Endodermal cell (in vitro differentiated cells): ENCODE data around the gene CIZ1. TPM values are rescaled to one million over a fixed set of nuclear protein-coding genes. Genes with fewer than 3 reads are reported as not detected.

Experiments used
- DNase-seq: peaks from one replicate; pipeline ENCODE4 v3.0.0-alpha.2; 2017
- H3K27ac ChIP-seq: 2 replicates; pipeline ENCODE4 v1.5.1; 2013; ENCODE audit warnings: mild to moderate bottlenecking, low read depth, low read length, moderate library complexity
- H3K27me3 ChIP-seq: 2 replicates; pipeline ENCODE4 v1.6.1; 2013; ENCODE audit warnings: mild to moderate bottlenecking, low read length, moderate library complexity; ENCODE audit not compliant: insufficient read depth, control insufficient read depth, poor library complexity, severe bottlenecking
- H3K36me3 ChIP-seq: 2 replicates; pipeline ENCODE4 v1.7.0; 2013; ENCODE audit warnings: mild to moderate bottlenecking, low read length, moderate library complexity; ENCODE audit not compliant: control insufficient read depth, insufficient read depth
- H3K4me1 ChIP-seq: one replicate; pipeline ENCODE4 v1.7.0; 2013; ENCODE audit warnings: low read length; ENCODE audit not compliant: control insufficient read depth, insufficient read depth
- H3K4me3 ChIP-seq: 2 replicates; pipeline ENCODE4 v1.5.1; 2013; ENCODE audit warnings: mild to moderate bottlenecking, low read length, moderate library complexity
- H3K9ac ChIP-seq: 2 replicates; pipeline ENCODE4 v1.6.1; 2013; ENCODE audit warnings: mild to moderate bottlenecking, low read length, moderate library complexity; ENCODE audit not compliant: poor library complexity, severe bottlenecking; ENCODE audit errors: extremely low read depth
- H3K9me3 ChIP-seq: 2 replicates; pipeline ENCODE4 v1.6.1; 2013; ENCODE audit warnings: mild to moderate bottlenecking, low read length, moderate library complexity; ENCODE audit not compliant: control insufficient read depth
- H3K27ac Mint-ChIP-seq: 2 replicates; pipeline ENCODE4 v1.8.0; 2020; ENCODE audit warnings: mixed read lengths
- H3K27me3 Mint-ChIP-seq: 2 replicates; pipeline ENCODE4 v1.8.0; 2021; ENCODE audit warnings: mild to moderate bottlenecking, mixed read lengths; ENCODE audit not compliant: insufficient read depth
- H3K36me3 Mint-ChIP-seq: 2 replicates; pipeline ENCODE4 v1.8.0; 2020; ENCODE audit warnings: low read depth, mixed read lengths
- H3K4me1 Mint-ChIP-seq: 2 replicates; pipeline ENCODE4 v1.8.0; 2020; ENCODE audit warnings: mixed read lengths
- H3K4me3 Mint-ChIP-seq: 2 replicates; pipeline ENCODE4 v1.8.0; 2020; ENCODE audit warnings: mild to moderate bottlenecking, moderate library complexity, mixed read lengths
- H3K9me3 Mint-ChIP-seq: 2 replicates; pipeline ENCODE4 v1.8.0; 2020; ENCODE audit warnings: mild to moderate bottlenecking, mixed read lengths
- CTCF ChIP-seq: fragments of 200-600 bp; sonication (generic); conservative IDR thresholded peaks from 2 replicates; pipeline ENCODE4 v1.5.0; 2021; ENCODE audit warnings: antibody characterized with exemption, mild to moderate bottlenecking
- WGBS, 2 experiments: methylation state at CpG; one replicate each; pipeline versions ENCODE4 v1.1.5 to v1.1.7; 2013; ENCODE audit warnings: missing lambda C conversion rate in 2 of 2, mixed read lengths in 1 of 2; ENCODE audit not compliant: insufficient coverage in 1 of 2, insufficient read length in 1 of 2; 5-methylcytosine and 5-hydroxymethylcytosine counted together
- total RNA-seq, 2 donors: library from RNA; stranded (reverse); fragmentation: NEBNext Ultra II Directional in 1 of 2; extraction: Animal tissue kit (Norgen Biotek cat#: 25700) in 1 of 2; gene quantifications; 2 replicates in 1 of 2; 3 replicates in 1 of 2; pipeline ENCODE4 v1.2.1, GENCODE V29; 2021

The CIZ1 gene
- total RNA-seq, 2 donors from 2014 or later: 115 to 117 TPM

- H3K27me3 Mint-ChIP-seq: no peaks in the 10 kb centered on the region
- peaks cover 7% of the 10 kb centered on the region for H3K9me3 ChIP-seq
- H3K4me1 Mint-ChIP-seq: no peaks in the 10 kb centered on the region
- H3K4me1 ChIP-seq: no peaks in the 10 kb centered on the region
- no peak overlapping the region for H3K4me3 ChIP-seq
- H3K36me3 ChIP-seq: peaks cover 31% of the 10 kb centered on the region
- WGBS, 2 experiments: 25% methylated on average over 22 to 27 of the region's 27 CpGs
- no peaks in the 10 kb centered on the region for H3K27me3 ChIP-seq
- TF ChIP-seq CTCF: peak; percentile 100
- H3K4me3 Mint-ChIP-seq: no peak overlapping the region
- H3K36me3 Mint-ChIP-seq: peaks cover 20% of the 10 kb centered on the region
- H3K9ac ChIP-seq: no peak overlapping the region
- no peak overlapping the region for H3K27ac ChIP-seq
- peaks cover 4% of the 10 kb centered on the region for H3K9me3 Mint-ChIP-seq
- H3K27ac Mint-ChIP-seq: no peak overlapping the region
- DNase-seq: peak; percentile 99
These were observed 73.5 kb downstream of the CIZ1 start for GRCh38 chr9:128117613-128118471.

GRCh38 chr9:128116104-128117083, 75.0 kb downstream of the CIZ1 start:
- Mint-ChIP-seq H3K27ac (no peak overlapping the region), H3K27me3 (no peaks in the 10 kb centered on the region)

More at GRCh38 chr9:128116104-128117083, 75.0 kb downstream of the CIZ1 start:
- Mint-ChIP-seq H3K9me3 (peaks cover 4% of the 10 kb centered on the region), H3K4me3 (no peak overlapping the region), H3K36me3 (peaks cover 21% of the 10 kb centered on the region), H3K4me1 (no peaks in the 10 kb centered on the region)
- no peak overlapping the region for H3K27ac ChIP-seq
- no peaks in the 10 kb centered on the region for H3K4me1 ChIP-seq
- peaks cover 27% of the 10 kb centered on the region for H3K36me3 ChIP-seq
- WGBS, 2 experiments: 93 to 95% methylated on average over 9 to 16 of the region's 16 CpGs
- no peak overlapping the region for H3K9ac ChIP-seq
- DNase-seq: peak; percentile 39
- no peak overlapping the region for H3K4me3 ChIP-seq
- H3K9me3 ChIP-seq: peaks cover 7% of the 10 kb centered on the region
- TF ChIP-seq CTCF: no peak
- no peaks in the 10 kb centered on the region for H3K27me3 ChIP-seq

Other genes with a start within 250 kb of the CIZ1 start
- gene EEIG1, start 210.6 kb downstream of the CIZ1 start, total RNA-seq: 10 to 100 TPM; 56.7 to 60.8 TPM
- 1 to 10 TPM; 6.2 to 6.6 TPM for gene NAIF1, start 124.3 kb downstream of the CIZ1 start, total RNA-seq
- gene SLC25A25, start 123.3 kb downstream of the CIZ1 start, total RNA-seq: 10 to 100 TPM; 12.9 to 13.1 TPM
- 10 to 100 TPM; 73.5 to 84.5 TPM for gene PTGES2, start 63.8 kb downstream of the CIZ1 start, total RNA-seq
- gene LCN2, start 42.1 kb downstream of the CIZ1 start, total RNA-seq: not detected
- gene BBLN, start 31.3 kb downstream of the CIZ1 start, total RNA-seq: 10 to 100 TPM; 65.7 to 82.1 TPM
- gene DNM1, start 11.8 kb upstream of the CIZ1 start, total RNA-seq: 100 to 1,000 TPM in 1 of 2 donors, 10 to 100 TPM in 1; 55.8 to 147 TPM
- 100 to 1,000 TPM in 1 of 2 donors, 10 to 100 TPM in 1; 91.9 to 101 TPM for gene GOLGA2, start 84.4 kb upstream of the CIZ1 start, total RNA-seq
- 10 to 100 TPM; 33.4 to 46.9 TPM for gene SWI5, start 84.7 kb upstream of the CIZ1 start, total RNA-seq
- 10 to 100 TPM; 30.6 to 31.8 TPM for gene TRUB2, start 130.9 kb upstream of the CIZ1 start, total RNA-seq
- 10 to 100 TPM; 48.1 to 50.7 TPM for gene COQ4, start 131.3 kb upstream of the CIZ1 start, total RNA-seq
- gene SLC27A4, start 149.0 kb upstream of the CIZ1 start, total RNA-seq: 10 to 100 TPM; 22.4 to 25.0 TPM
- gene URM1, start 179.8 kb upstream of the CIZ1 start, total RNA-seq: 10 to 100 TPM; 51.5 to 60.4 TPM
- 10 to 100 TPM; 18.5 to 26.5 TPM for gene CERCAM, start 229.3 kb upstream of the CIZ1 start, total RNA-seq